ENCODE measurements around the gene RELN.

RELN gene

GRCh38 chr7:103605640-103606039, 383.8 kb downstream of the RELN start:
- no peak overlapping the region for H3K27ac ChIP-seq
- TF ChIP-seq CTCF (conservative IDR thresholded peaks at IDR 0.05), result no peak

GRCh38 chr7:103598326-103598905, 391.0 kb downstream of the RELN start:
- TF ChIP-seq CTCF (conservative IDR thresholded peaks at IDR 0.05), result no peak

GRCh38 chr7:103597606-103598005, 391.9 kb downstream of the RELN start:
- H3K27ac ChIP-seq, result no peak overlapping the region
- no peak for TF ChIP-seq CTCF (conservative IDR thresholded peaks at IDR 0.05)

More at GRCh38 chr7:103598326-103598905, 391.0 kb downstream of the RELN start:
- no peak overlapping the region for H3K27ac ChIP-seq

- peak overlapping the region; percentile 16; the same call in 1 of the 2 replicates for H3K27ac ChIP-seq
These were observed 395.3 kb downstream of the RELN start for GRCh38 chr7:103594186-103594585.

GRCh38 chr7:103593691-103594090, 395.8 kb downstream of the RELN start:
- H3K27ac ChIP-seq, result peak overlapping the region; percentile 16; the same call in 1 of the 2 replicates
- TF ChIP-seq CTCF (conservative IDR thresholded peaks at IDR 0.05), result no peak

More at GRCh38 chr7:103594186-103594585, 395.3 kb downstream of the RELN start:
- TF ChIP-seq CTCF (conservative IDR thresholded peaks at IDR 0.05), result no peak

GRCh38 chr7:103592844-103593243, 396.6 kb downstream of the RELN start:
- no peak for TF ChIP-seq CTCF (conservative IDR thresholded peaks at IDR 0.05)
- peak overlapping the region; percentile 16; the same call in 1 of the 2 replicates for H3K27ac ChIP-seq

GRCh38 chr7:103592187-103592586, 397.3 kb downstream of the RELN start:
- TF ChIP-seq CTCF (conservative IDR thresholded peaks at IDR 0.05), result no peak
- H3K27ac ChIP-seq, result no peak overlapping the region

All from VCaP (cell line).